Measurements from ENCODE around the gene AIFM3. TPM values are rescaled to one million over a fixed set of nuclear protein-coding genes. Genes with fewer than 3 reads are reported as not detected.

Gene AIFM3
- total RNA-seq: 0.10 and 0.33 TPM in 2 replicates

GRCh38 chr22:20966883-20967696 is at the start of gene AIFM3:
Gene AIFM3, plus strand, starts transcription at chr22:20967255. Its CDS starts 690 bp downstream, at chr22:20967945.

GRCh38 chr22:20981787-20982562 is 14.9 kb downstream of the AIFM3 start, which contains the start of gene LZTR1:
Gene LZTR1, plus strand, starts transcription at chr22:20982297. Its CDS starts 75 bp downstream, at chr22:20982372.

DNA sequence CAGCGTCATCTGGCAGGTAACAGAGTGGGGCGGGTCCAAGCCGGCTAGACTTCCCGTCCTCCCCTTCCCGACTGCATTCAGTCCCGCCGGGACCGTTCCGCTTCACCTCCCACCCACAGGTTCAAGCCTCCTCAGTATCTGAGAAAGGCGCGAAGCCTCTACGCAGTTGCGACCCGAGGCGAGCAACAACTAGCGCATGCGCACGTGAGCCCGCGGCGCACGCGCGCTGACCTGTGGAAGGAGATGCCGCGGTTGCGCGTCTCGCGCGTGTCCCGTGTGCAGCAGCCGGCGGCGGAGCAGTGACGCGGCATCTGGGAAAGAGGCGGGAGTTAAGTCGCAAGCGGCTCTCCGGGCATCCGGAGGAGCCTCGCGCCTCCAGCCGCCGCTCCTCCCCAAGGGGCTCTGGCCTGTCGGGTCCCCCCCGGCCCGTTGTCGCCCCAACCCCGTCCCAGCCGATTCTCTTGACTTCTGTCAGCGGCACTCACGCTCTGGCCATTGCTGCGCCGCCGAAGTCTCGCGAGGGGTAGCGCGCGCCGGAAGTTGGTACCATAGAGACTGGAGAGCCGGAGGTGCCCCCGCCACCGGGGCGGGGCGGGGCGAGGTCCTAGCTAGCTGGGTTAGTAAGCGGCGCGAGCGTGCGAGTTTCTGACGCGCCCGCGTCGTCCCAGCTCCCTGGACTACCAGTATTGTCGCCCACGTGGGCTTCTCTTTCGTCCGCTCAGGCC is 34.7 kb downstream of the AIFM3 start, which contains the start of gene THAP7:
TSS of gene THAP7 (minus strand) at position 518 of the 725 bp plus-strand sequence. CDS start at position 311, 207 bp downstream.

GRCh38 chr22:21014726-21015465 is 47.8 kb downstream of the AIFM3 start, which contains the start of gene P2RX6:
Gene P2RX6, plus strand, starts transcription at chr22:21015165. Its CDS starts 10 bp downstream, at chr22:21015175.

Other genes starting within 250 kb of the AIFM3 start
- gene SERPIND1, start 193.1 kb upstream of the AIFM3 start, total RNA-seq: 0.38 TPM in 1 of 2 replicates, not detected in the other
- gene PI4KA, start 108.4 kb upstream of the AIFM3 start, total RNA-seq: 37.8 and 44.4 TPM in 2 replicates
- 9.7 and 13.4 TPM in 2 replicates for gene SNAP29, start 108.2 kb upstream of the AIFM3 start, total RNA-seq
- 48.7 and 54.3 TPM in 2 replicates for gene CRKL, start 49.8 kb upstream of the AIFM3 start, total RNA-seq
- gene LZTR1, start 15.0 kb downstream of the AIFM3 start, total RNA-seq: 46.8 and 62.4 TPM in 2 replicates
- gene THAP7, start 34.9 kb downstream of the AIFM3 start, total RNA-seq: 22.0 and 25.8 TPM in 2 replicates
- gene P2RX6, start 47.9 kb downstream of the AIFM3 start, total RNA-seq: under 0.01 TPM in 2 replicates
- under 0.01 TPM in 1 of 2 replicates, not detected in the other for gene SLC7A4, start 65.3 kb downstream of the AIFM3 start, total RNA-seq
- gene LRRC74B, start 78.7 kb downstream of the AIFM3 start, total RNA-seq: not detected in 2 replicates

All from vein endothelial cell (primary cell).